ENCODE data around the gene OR9I1.

DNA sequence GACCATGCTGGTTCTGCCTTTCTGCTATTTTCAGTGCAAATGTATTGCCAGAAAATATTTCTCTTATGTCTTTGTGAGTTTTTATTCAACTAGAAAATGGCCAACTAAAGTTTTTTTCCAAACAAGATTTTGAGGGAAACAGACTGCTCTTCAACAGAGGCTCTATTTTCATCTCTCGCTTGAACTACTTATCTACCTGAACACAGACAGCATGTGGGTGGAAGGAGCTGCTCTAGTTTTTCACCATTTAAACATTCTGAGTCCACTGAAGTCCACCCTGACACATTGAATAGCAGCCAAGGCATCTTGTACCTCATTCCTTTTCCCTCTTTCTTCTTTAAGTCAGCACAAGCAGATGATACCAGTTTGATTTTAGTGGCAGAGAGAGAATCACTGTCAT is 9.8 kb upstream of the OR9I1 start:
- TF ChIP-seq, protein P1, sequence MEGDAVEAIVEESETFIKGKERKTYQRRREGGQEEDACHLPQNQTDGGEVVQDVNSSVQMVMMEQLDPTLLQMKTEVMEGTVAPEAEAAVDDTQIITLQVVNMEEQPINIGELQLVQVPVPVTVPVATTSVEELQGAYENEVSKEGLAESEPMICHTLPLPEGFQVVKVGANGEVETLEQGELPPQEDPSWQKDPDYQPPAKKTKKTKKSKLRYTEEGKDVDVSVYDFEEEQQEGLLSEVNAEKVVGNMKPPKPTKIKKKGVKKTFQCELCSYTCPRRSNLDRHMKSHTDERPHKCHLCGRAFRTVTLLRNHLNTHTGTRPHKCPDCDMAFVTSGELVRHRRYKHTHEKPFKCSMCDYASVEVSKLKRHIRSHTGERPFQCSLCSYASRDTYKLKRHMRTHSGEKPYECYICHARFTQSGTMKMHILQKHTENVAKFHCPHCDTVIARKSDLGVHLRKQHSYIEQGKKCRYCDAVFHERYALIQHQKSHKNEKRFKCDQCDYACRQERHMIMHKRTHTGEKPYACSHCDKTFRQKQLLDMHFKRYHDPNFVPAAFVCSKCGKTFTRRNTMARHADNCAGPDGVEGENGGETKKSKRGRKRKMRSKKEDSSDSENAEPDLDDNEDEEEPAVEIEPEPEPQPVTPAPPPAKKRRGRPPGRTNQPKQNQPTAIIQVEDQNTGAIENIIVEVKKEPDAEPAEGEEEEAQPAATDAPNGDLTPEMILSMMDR (IDR thresholded peaks at IDR 0.05), result no peak
- TF ChIP-seq POLR2A (IDR thresholded peaks at IDR 0.05), result no peak

Measured in esophagus squamous epithelium (tissue), 4 donors.